ENCODE results near the gene CALN1. TPM values are rescaled to one million over a fixed set of nuclear protein-coding genes. Genes with fewer than 3 reads are reported as not detected.

Gene CALN1
- polyA plus RNA-seq, 4 donors: under 0.01 to 0.07 (median 0.06) TPM; not detected in 1

DNA sequence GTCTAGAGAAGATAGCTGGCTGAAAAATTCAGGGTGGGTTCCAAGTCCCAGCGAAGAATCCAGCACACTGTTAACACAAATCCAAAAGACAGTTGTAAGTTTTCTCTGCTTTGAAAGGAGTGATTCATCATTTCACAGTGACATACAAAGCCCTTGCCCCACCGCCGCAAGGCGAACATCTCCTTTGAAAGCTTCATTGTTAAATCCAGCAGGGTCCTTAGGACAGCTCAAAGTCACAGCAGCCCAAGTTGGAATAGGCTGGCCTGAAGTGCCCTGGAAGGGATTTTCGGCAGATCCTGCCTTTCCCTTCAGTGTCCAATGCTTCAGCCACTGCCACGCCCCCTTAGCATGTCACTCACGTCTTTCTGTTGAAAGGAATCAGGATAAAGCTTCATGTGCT is 526.1 kb downstream of the CALN1 start:
- Histone ChIP-seq H3K27me3 (ENCODE audit: control insufficient read depth in 3 of 3, insufficient read depth in 3 of 3, low read length in 3 of 3) (no peaks in the 10 kb centered on the region), H3K4me1 (ENCODE audit: control insufficient read depth in 3 of 3, insufficient read depth in 2 of 3, low read depth in 1 of 3, low read length in 2 of 3) (no peaks in the 10 kb centered on the region), H3K9me3 (ENCODE audit: control insufficient read depth in 2 of 2, insufficient read depth in 1 of 2, low read depth in 1 of 2, low read length in 1 of 2) (peaks cover 0 to 12% of the 10 kb centered on the region in 2 donors), H3K36me3 (ENCODE audit: control insufficient read depth in 3 of 3, insufficient read depth in 2 of 3, low read depth in 1 of 3, low read length in 3 of 3) (no peaks in the 10 kb centered on the region), H3K27ac (ENCODE audit: low read depth in 1 of 3, low read length in 2 of 3) (no peak overlapping the region), H3K4me3 (ENCODE audit: low read depth in 1 of 3, low read length in 3 of 3) (no peak overlapping the region)
- no peak for DNase-seq
- WGBS, 3 donors: 55 to 72% (median 63%) methylated on average over 7 of the region's 7 CpGs
- FAIRE-seq: no peak

DNA sequence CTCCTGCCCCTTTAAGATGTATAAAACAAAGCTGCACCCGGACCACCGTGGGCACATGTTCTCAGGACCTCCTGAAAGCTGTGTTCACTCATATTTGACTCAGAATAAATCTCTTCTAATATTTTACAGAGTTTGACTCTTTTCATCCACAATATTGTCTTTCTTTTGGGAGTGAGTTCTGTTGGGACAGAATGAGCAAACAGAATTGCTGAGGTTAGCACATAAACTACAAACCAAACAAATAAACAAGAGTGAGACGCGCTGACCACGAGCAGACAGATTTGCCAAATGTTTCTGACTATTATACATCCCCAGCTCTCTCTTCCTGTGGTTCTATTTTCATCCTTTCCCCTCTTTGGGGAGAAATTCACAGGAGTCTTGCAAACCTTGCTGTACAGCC is 526.7 kb downstream of the CALN1 start:
- H3K36me3 ChIP-seq (ENCODE audit: control insufficient read depth in 3 of 3, insufficient read depth in 2 of 3, low read depth in 1 of 3, low read length in 3 of 3): no peaks in the 10 kb centered on the region
- FAIRE-seq (no peak), DNase-seq (no peak)
- H3K27me3 ChIP-seq (ENCODE audit: control insufficient read depth in 3 of 3, insufficient read depth in 3 of 3, low read length in 3 of 3): no peaks in the 10 kb centered on the region
- H3K4me1 ChIP-seq (ENCODE audit: control insufficient read depth in 3 of 3, insufficient read depth in 2 of 3, low read depth in 1 of 3, low read length in 2 of 3): no peaks in the 10 kb centered on the region
- H3K4me3 ChIP-seq (ENCODE audit: low read depth in 1 of 3, low read length in 3 of 3): no peak overlapping the region
- 58 to 71% (median 61%) methylated on average over 5 of the region's 5 CpGs for WGBS, 3 donors
- H3K27ac ChIP-seq (ENCODE audit: low read depth in 1 of 3, low read length in 2 of 3): no peak overlapping the region
- H3K9me3 ChIP-seq (ENCODE audit: control insufficient read depth in 2 of 2, insufficient read depth in 1 of 2, low read depth in 1 of 2, low read length in 1 of 2): peaks cover 0 to 9% of the 10 kb centered on the region in 2 donors

DNA sequence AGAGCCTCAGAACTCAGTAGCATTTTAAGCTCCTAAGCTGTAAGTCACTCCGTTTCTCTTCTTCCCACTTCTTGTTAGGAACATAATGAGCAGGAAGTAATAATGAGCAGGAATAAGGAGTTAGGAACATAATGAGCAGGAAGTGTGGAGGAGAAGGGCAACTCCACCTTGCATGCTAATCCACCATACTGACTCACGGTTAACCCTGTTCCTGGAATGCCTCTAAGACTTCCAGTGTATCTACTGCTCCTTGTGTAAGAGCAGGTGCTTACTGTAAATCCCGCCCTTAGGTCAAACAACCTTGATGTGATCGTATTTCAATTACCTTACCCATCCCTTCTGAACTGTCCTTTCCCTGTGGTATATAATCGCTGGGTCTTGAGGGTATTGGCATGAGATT is 528.7 kb downstream of the CALN1 start:
- FAIRE-seq: no peak
- WGBS, 3 donors: 79 to 85% (median 81%) methylated on average over 5 of the region's 5 CpGs

DNA sequence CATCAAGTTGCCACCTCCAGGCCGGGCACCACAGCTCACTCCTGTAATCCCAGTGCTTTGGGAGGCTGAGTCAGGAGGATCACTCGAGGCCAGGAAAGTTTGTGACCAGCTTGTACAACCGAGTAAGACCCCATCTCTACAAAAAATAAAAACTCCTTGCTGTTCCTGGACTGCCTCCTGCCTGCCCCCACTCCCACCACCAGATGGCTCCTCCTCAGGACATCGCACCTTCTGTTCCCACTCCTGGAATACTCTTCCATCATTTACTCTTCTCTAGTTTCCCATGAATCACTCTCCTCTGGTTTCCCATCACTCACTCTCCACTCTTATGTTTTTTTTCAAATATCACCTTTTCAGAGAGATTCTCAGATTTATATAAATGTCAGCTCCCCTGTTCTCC is 540.7 kb downstream of the CALN1 start:
- H3K9me3 ChIP-seq (ENCODE audit: control insufficient read depth in 2 of 2, insufficient read depth in 1 of 2, low read depth in 1 of 2, low read length in 1 of 2): peaks cover 0 to 4% of the 10 kb centered on the region in 2 donors
- no peak overlapping the region for H3K27ac ChIP-seq (ENCODE audit: low read depth in 1 of 3, low read length in 2 of 3)
- H3K4me3 ChIP-seq (ENCODE audit: low read depth in 1 of 3, low read length in 3 of 3): no peak overlapping the region
- H3K27me3 ChIP-seq (ENCODE audit: control insufficient read depth in 3 of 3, insufficient read depth in 3 of 3, low read length in 3 of 3): no peaks in the 10 kb centered on the region
- FAIRE-seq: no peak
- DNase-seq: no peak
- no peaks in the 10 kb centered on the region for H3K4me1 ChIP-seq (ENCODE audit: control insufficient read depth in 3 of 3, insufficient read depth in 2 of 3, low read depth in 1 of 3, low read length in 2 of 3)
- no peaks in the 10 kb centered on the region for H3K36me3 ChIP-seq (ENCODE audit: control insufficient read depth in 3 of 3, insufficient read depth in 2 of 3, low read depth in 1 of 3, low read length in 3 of 3)
- 58 to 84% (median 77%) methylated on average over 4 of the region's 4 CpGs for WGBS, 3 donors

More for the DNA sequence above, 528.7 kb downstream of the CALN1 start:
- Histone ChIP-seq H3K27ac (ENCODE audit: low read depth in 1 of 3, low read length in 2 of 3) (no peak overlapping the region), H3K27me3 (ENCODE audit: control insufficient read depth in 3 of 3, insufficient read depth in 3 of 3, low read length in 3 of 3) (no peaks in the 10 kb centered on the region), H3K9me3 (ENCODE audit: control insufficient read depth in 2 of 2, insufficient read depth in 1 of 2, low read depth in 1 of 2, low read length in 1 of 2) (peaks cover 0 to 6% of the 10 kb centered on the region in 2 donors), H3K4me1 (ENCODE audit: control insufficient read depth in 3 of 3, insufficient read depth in 2 of 3, low read depth in 1 of 3, low read length in 2 of 3) (no peaks in the 10 kb centered on the region), H3K36me3 (ENCODE audit: control insufficient read depth in 3 of 3, insufficient read depth in 2 of 3, low read depth in 1 of 3, low read length in 3 of 3) (no peaks in the 10 kb centered on the region), H3K4me3 (ENCODE audit: low read depth in 1 of 3, low read length in 3 of 3) (no peak overlapping the region)
- no peak for DNase-seq

DNA sequence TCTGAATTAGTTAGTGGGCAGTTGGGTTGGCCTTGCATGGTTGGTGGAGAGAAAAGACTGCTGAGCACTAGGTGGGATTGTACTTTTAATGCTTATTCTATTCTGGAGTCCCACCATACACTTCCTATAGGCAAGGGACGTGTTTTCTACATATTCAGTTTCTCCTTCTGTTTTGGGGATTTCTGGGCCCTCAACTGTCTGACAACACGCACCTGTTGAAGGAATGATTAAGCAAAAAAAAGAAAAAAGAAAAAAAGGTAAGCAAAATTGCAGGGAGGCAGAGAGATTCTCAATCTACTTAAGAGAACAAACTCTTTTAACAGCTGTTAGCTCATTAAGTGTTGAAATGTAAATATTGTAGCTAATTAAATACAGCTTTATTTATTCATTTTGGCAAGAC is 541.3 kb downstream of the CALN1 start:
- Histone ChIP-seq H3K9me3 (ENCODE audit: control insufficient read depth in 2 of 2, insufficient read depth in 1 of 2, low read depth in 1 of 2, low read length in 1 of 2) (no peaks in the 10 kb centered on the region), H3K4me3 (ENCODE audit: low read depth in 1 of 3, low read length in 3 of 3) (no peak overlapping the region), H3K27me3 (ENCODE audit: control insufficient read depth in 3 of 3, insufficient read depth in 3 of 3, low read length in 3 of 3) (no peaks in the 10 kb centered on the region), H3K27ac (ENCODE audit: low read depth in 1 of 3, low read length in 2 of 3) (no peak overlapping the region), H3K36me3 (ENCODE audit: control insufficient read depth in 3 of 3, insufficient read depth in 2 of 3, low read depth in 1 of 3, low read length in 3 of 3) (no peaks in the 10 kb centered on the region), H3K4me1 (ENCODE audit: control insufficient read depth in 3 of 3, insufficient read depth in 2 of 3, low read depth in 1 of 3, low read length in 2 of 3) (no peaks in the 10 kb centered on the region)
- 45 to 60% (median 50%) methylated on average over 2 of the region's 2 CpGs for WGBS, 3 donors
- FAIRE-seq (no peak), DNase-seq (no peak)

DNA sequence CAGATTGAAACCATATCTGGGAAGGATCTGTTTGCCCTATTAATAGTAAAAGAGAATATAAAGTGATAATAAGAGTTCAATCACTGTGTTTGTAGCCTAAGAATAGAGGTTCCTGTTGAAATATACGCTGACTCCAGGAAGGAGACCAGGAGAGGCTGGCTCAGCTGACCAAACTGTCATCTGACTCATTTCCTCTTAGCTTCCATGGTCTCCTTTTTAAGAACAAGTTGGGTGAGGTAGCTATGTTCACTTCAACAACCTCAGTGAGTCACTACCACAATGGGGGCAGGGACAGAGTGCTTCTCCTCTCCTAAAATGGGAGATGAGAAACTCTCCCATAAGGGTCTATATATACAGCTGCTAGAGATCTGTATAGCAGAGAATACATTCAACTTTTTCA is 543.3 kb downstream of the CALN1 start:
- Histone ChIP-seq H3K27me3 (ENCODE audit: control insufficient read depth in 3 of 3, insufficient read depth in 3 of 3, low read length in 3 of 3) (no peaks in the 10 kb centered on the region), H3K27ac (ENCODE audit: low read depth in 1 of 3, low read length in 2 of 3) (no peak overlapping the region), H3K36me3 (ENCODE audit: control insufficient read depth in 3 of 3, insufficient read depth in 2 of 3, low read depth in 1 of 3, low read length in 3 of 3) (no peaks in the 10 kb centered on the region), H3K9me3 (ENCODE audit: control insufficient read depth in 2 of 2, insufficient read depth in 1 of 2, low read depth in 1 of 2, low read length in 1 of 2) (no peaks in the 10 kb centered on the region), H3K4me3 (ENCODE audit: low read depth in 1 of 3, low read length in 3 of 3) (no peak overlapping the region), H3K4me1 (ENCODE audit: control insufficient read depth in 3 of 3, insufficient read depth in 2 of 3, low read depth in 1 of 3, low read length in 2 of 3) (no peaks in the 10 kb centered on the region)
- DNase-seq (no peak), FAIRE-seq (no peak)
- 50 to 69% (median 67%) methylated on average over 1 of the region's 1 CpG for WGBS, 3 donors

DNA sequence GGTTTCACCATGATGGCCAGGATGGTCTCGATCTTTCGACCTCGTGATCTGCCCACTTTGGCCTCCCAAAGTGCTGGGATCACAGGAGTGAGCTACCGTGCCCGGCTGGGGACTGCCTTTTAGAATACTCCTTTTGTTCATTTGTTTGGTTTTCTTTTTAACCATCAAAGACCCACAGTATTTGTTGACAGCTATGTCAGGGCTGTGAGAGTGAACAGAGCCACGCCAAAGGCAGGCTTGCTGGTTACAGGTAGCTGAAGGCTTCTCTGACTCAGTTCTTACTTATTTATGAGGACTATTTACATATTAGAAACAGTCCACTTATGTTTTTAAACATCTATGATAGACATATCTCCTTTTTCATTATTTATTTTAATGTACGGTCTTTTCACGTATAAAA is 544.5 kb downstream of the CALN1 start:
- H3K9me3 ChIP-seq (ENCODE audit: control insufficient read depth in 2 of 2, insufficient read depth in 1 of 2, low read depth in 1 of 2, low read length in 1 of 2): no peaks in the 10 kb centered on the region
- H3K36me3 ChIP-seq (ENCODE audit: control insufficient read depth in 3 of 3, insufficient read depth in 2 of 3, low read depth in 1 of 3, low read length in 3 of 3): no peaks in the 10 kb centered on the region
- no peaks in the 10 kb centered on the region for H3K27me3 ChIP-seq (ENCODE audit: control insufficient read depth in 3 of 3, insufficient read depth in 3 of 3, low read length in 3 of 3)
- 80% methylated on average over 8 of the region's 8 CpGs for WGBS, 3 donors
- no peak for FAIRE-seq
- no peak overlapping the region for H3K4me3 ChIP-seq (ENCODE audit: low read depth in 1 of 3, low read length in 3 of 3)
- DNase-seq: no peak
- H3K4me1 ChIP-seq (ENCODE audit: control insufficient read depth in 3 of 3, insufficient read depth in 2 of 3, low read depth in 1 of 3, low read length in 2 of 3): no peaks in the 10 kb centered on the region
- no peak overlapping the region for H3K27ac ChIP-seq (ENCODE audit: low read depth in 1 of 3, low read length in 2 of 3)

DNA sequence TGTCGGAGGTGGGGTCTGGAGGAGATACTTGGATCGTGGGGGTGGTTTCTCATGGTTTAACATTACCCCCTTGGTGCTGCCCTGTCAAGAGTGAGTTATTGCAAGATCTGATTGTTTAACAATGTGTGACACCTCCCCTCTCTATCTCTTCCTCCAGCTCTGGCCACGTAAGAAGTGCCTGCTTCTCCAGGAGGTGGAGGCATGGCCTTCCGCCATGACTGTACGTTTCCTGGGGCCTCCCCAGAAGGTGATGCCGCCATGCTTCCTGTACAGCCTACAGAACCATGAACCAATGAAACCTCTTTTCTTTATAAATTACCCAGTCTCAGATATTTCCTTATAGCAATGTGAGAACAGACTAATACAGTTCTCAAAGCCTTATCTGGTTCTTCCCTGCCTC is 547.0 kb downstream of the CALN1 start:
- DNase-seq: no peak
- no peaks in the 10 kb centered on the region for H3K9me3 ChIP-seq (ENCODE audit: control insufficient read depth in 2 of 2, insufficient read depth in 1 of 2, low read depth in 1 of 2, low read length in 1 of 2)
- no peaks in the 10 kb centered on the region for H3K36me3 ChIP-seq (ENCODE audit: control insufficient read depth in 3 of 3, insufficient read depth in 2 of 3, low read depth in 1 of 3, low read length in 3 of 3)
- H3K4me1 ChIP-seq (ENCODE audit: control insufficient read depth in 3 of 3, insufficient read depth in 2 of 3, low read depth in 1 of 3, low read length in 2 of 3): no peaks in the 10 kb centered on the region
- H3K27me3 ChIP-seq (ENCODE audit: control insufficient read depth in 3 of 3, insufficient read depth in 3 of 3, low read length in 3 of 3): no peaks in the 10 kb centered on the region
- H3K4me3 ChIP-seq (ENCODE audit: low read depth in 1 of 3, low read length in 3 of 3): no peak overlapping the region
- H3K27ac ChIP-seq (ENCODE audit: low read depth in 1 of 3, low read length in 2 of 3): no peak overlapping the region
- FAIRE-seq: no peak
- WGBS, 3 donors: 74 to 80% (median 78%) methylated on average over 6 of the region's 6 CpGs

DNA sequence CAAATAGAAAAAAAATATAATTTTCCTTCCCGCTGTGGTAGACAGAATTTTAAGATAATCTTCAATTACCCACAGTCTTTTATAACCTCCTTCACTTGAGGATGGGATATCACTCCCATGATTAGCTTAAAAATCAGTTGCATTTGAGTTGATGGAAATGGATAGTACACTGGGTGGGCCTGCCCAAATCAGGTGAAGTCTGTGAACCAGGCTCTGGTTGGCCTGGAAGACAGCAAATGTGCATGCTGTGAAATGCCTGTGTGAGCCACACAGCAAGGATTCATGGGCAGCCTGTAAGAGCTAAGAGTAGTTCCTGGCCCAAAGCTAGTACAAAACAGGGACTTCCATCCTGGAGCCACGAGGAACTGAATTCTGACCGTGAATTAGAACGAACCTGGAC is 548.0 kb downstream of the CALN1 start:
- DNase-seq: no peak
- FAIRE-seq: no peak
- no peak overlapping the region for H3K27ac ChIP-seq (ENCODE audit: low read depth in 1 of 3, low read length in 2 of 3)

More for the DNA sequence above, 548.0 kb downstream of the CALN1 start:
- no peaks in the 10 kb centered on the region for H3K36me3 ChIP-seq (ENCODE audit: control insufficient read depth in 3 of 3, insufficient read depth in 2 of 3, low read depth in 1 of 3, low read length in 3 of 3)
- no peak overlapping the region for H3K4me3 ChIP-seq (ENCODE audit: low read depth in 1 of 3, low read length in 3 of 3)
- no peaks in the 10 kb centered on the region for H3K4me1 ChIP-seq (ENCODE audit: control insufficient read depth in 3 of 3, insufficient read depth in 2 of 3, low read depth in 1 of 3, low read length in 2 of 3)
- no peaks in the 10 kb centered on the region for H3K9me3 ChIP-seq (ENCODE audit: control insufficient read depth in 2 of 2, insufficient read depth in 1 of 2, low read depth in 1 of 2, low read length in 1 of 2)
- H3K27me3 ChIP-seq (ENCODE audit: control insufficient read depth in 3 of 3, insufficient read depth in 3 of 3, low read length in 3 of 3): no peaks in the 10 kb centered on the region
- 73 to 90% (median 84%) methylated on average over 4 of the region's 4 CpGs for WGBS, 3 donors
